Thoracic aorta (tissue), 2 donors: ENCODE data around the gene TLR8. TPM values are rescaled to one million over a fixed set of nuclear protein-coding genes. Genes with fewer than 3 reads are reported as not detected.

ENCODE experiments used
- ATAC-seq: fragments of 150-250 bp; one replicate; pipeline ENCODE4 v1.8.0; 2017; ENCODE audit warnings: low read depth; ENCODE audit not compliant: insufficient number of reproducible peaks, low FRiP score
- DNase-seq: peaks from one replicate; pipeline ENCODE4 v3.0.0-alpha.2; 2020; ENCODE audit warnings: low spot score
- H3K27ac ChIP-seq, 2 donors: fragments of 200-600 bp; sonication (generic); 1 replicate in 1 of 2; 2 replicates in 1 of 2; pipeline ENCODE4 v1.5.1; 2016; ENCODE audit warnings: mild to moderate bottlenecking in 2 of 2, moderate library complexity in 2 of 2
- H3K27me3 ChIP-seq: fragments of 200-600 bp; sonication (generic); replicated peaks from 2 replicates; pipeline ENCODE4 v1.6.0; 2016; ENCODE audit warnings: mild to moderate bottlenecking; ENCODE audit not compliant: insufficient read depth
- H3K36me3 ChIP-seq: fragments of 200-600 bp; sonication (generic); one replicate; pipeline ENCODE4 v1.5.1; 2016
- H3K4me1 ChIP-seq, 2 donors: fragments of 200-600 bp; sonication (generic); 1 replicate in 1 of 2; 2 replicates in 1 of 2; pipeline versions ENCODE4 v1.5.1 to v1.6.0; 2016; ENCODE audit warnings: low read depth in 2 of 2, mild to moderate bottlenecking in 1 of 2; ENCODE audit not compliant: control insufficient read depth in 1 of 2
- H3K4me3 ChIP-seq: fragments of 200-600 bp; sonication (generic); 2 replicates; pipeline ENCODE4 v1.5.1; 2016; ENCODE audit warnings: mild to moderate bottlenecking
- H3K9me3 ChIP-seq: fragments of 200-600 bp; sonication (generic); 2 replicates; pipeline ENCODE4 v1.5.1; 2016
- total RNA-seq, 2 donors: library from RNA; depleted of rRNA; stranded (reverse); fragments of >200 nt; gene quantifications; one replicate each; pipeline versions ENCODE4 v1.1.0 to v1.2.3, GENCODE V29; 2016
- TF ChIP-seq, protein P1 (sequence below): fragments of 200-600 bp; sonication (generic); IDR thresholded peaks from one replicate; pipeline ENCODE4 v1.5.1; 2019; ENCODE audit warnings: antibody characterized with exemption

Gene TLR8
- total RNA-seq, 2 donors from 2014 or later: 3.4 to 6.1 TPM

DNA sequence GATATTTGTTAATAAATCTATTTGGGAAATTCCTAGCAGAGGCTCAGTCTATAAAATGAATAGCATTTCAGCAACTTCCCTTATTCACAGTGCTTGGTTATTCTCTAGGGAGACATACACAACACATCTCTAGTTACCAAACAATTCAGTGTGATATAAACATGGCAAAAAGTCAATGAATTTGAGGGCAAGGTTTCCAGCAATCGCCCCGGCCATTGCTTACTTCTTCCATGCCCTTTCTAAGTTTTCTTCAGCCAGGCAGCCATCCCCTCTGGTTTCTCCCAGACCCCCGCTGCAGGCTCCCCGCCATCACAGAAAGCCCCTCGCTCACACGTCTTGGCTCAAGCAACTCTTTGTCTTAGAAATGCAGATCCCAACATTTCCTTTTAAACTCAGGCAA is 35.2 kb upstream of the TLR8 start:
- no peak overlapping the region for H3K4me3 ChIP-seq
- H3K9me3 ChIP-seq: no peaks in the 10 kb centered on the region
- no peak for ATAC-seq
- DNase-seq: no peak
- H3K27ac ChIP-seq: no peak overlapping the region
- TF ChIP-seq, protein P1, sequence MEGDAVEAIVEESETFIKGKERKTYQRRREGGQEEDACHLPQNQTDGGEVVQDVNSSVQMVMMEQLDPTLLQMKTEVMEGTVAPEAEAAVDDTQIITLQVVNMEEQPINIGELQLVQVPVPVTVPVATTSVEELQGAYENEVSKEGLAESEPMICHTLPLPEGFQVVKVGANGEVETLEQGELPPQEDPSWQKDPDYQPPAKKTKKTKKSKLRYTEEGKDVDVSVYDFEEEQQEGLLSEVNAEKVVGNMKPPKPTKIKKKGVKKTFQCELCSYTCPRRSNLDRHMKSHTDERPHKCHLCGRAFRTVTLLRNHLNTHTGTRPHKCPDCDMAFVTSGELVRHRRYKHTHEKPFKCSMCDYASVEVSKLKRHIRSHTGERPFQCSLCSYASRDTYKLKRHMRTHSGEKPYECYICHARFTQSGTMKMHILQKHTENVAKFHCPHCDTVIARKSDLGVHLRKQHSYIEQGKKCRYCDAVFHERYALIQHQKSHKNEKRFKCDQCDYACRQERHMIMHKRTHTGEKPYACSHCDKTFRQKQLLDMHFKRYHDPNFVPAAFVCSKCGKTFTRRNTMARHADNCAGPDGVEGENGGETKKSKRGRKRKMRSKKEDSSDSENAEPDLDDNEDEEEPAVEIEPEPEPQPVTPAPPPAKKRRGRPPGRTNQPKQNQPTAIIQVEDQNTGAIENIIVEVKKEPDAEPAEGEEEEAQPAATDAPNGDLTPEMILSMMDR: no peak
- no peaks in the 10 kb centered on the region for H3K4me1 ChIP-seq
- no peaks in the 10 kb centered on the region for H3K27me3 ChIP-seq
- H3K36me3 ChIP-seq: no peaks in the 10 kb centered on the region

DNA sequence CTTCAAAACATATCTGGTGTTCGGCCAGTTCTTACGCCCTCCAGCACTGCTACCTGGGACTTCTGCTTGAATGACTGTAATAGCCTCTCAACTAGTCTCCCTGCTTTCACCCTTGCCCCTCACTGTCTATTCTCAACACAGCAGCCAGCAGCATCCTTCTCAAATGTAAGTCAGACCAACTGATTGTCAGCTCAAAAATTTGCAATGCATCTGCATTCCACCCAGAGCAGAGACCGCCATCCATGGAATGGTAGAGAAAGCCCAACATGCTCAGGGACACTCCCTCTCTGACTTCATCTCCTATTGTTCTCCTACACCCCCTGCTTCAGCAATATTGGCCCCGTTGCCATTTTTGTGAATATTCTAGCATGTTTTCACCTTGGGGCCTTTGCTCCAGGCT is 33.7 kb upstream of the TLR8 start:
- H3K9me3 ChIP-seq: no peaks in the 10 kb centered on the region
- H3K4me3 ChIP-seq: no peak overlapping the region
- H3K27me3 ChIP-seq: no peaks in the 10 kb centered on the region
- H3K36me3 ChIP-seq: no peaks in the 10 kb centered on the region
- DNase-seq (no peak), ATAC-seq (no peak)
- no peak overlapping the region for H3K27ac ChIP-seq
- H3K4me1 ChIP-seq: no peaks in the 10 kb centered on the region
- TF ChIP-seq, protein P1: no peak

DNA sequence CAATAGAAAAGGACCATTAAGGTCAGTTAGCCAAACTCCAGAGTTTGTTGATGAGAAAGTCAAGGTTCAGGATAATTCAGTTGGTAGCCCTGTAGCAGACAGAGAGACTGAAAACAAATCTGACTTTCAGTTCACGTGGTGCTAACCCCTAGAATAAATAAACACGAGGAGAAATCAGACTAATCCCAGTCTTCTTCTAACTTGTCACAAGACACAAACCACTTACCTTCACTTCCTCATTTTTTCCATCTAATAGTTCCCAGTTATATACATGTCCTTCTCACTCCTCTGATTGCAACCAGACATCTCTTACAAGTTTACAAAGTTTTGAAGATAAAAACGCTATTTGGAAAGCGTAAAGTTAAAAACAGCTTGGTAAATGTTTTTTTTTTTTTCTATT is 31.8 kb upstream of the TLR8 start:
- no peaks in the 10 kb centered on the region for H3K4me1 ChIP-seq
- H3K4me3 ChIP-seq: no peak overlapping the region
- H3K27me3 ChIP-seq: no peaks in the 10 kb centered on the region
- no peak overlapping the region for H3K27ac ChIP-seq
- DNase-seq (no peak), ATAC-seq (no peak)
- TF ChIP-seq, protein P1: no peak
- H3K36me3 ChIP-seq: no peaks in the 10 kb centered on the region
- no peaks in the 10 kb centered on the region for H3K9me3 ChIP-seq

DNA sequence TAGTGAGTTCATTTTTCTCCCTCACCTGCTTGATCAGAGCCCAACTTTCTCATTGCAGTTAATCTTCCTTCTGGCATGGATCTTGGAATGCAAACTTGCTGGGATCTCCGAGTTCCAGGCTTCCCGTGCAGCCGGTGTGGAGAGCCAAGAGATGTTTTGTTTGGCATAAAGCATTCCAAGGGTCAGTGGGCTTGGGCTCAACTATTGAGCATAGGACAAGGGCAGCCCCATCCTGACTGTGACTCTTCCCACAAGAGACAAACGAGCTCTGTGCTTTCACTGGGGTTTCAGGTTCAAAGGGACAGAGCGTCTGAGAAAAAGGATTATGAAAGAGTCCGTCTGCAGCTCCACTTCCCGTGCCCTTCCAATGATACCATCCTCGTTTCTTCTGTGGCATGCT is 29.0 kb upstream of the TLR8 start:
- Histone ChIP-seq H3K27ac (no peak overlapping the region), H3K27me3 (no peaks in the 10 kb centered on the region)
- TF ChIP-seq, protein P1: no peak

DNA sequence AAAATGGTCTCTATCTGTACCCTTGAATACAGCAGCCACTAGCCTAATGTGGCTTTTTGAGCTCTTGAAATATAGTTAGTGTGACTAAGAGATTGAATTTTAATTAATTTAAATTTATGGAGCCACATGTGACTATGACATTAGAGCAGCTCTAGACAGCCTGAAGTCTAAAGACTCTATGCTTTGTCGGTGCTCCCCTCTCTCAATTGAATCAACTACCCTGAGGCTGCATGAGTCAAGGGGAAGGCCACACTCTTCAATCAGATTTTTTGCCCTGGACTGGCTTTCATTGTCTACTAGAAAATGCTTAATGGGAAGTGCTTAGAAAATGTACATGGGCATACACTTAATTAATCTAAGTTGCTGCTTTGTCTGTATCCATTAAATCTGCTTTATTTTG is 27.9 kb upstream of the TLR8 start:
- DNase-seq: no peak
- H3K27ac ChIP-seq: no peak overlapping the region
- H3K4me3 ChIP-seq: no peak overlapping the region
- no peaks in the 10 kb centered on the region for H3K4me1 ChIP-seq
- TF ChIP-seq, protein P1: no peak
- no peaks in the 10 kb centered on the region for H3K36me3 ChIP-seq
- no peaks in the 10 kb centered on the region for H3K27me3 ChIP-seq
- no peaks in the 10 kb centered on the region for H3K9me3 ChIP-seq
- no peak for ATAC-seq

More for the DNA sequence above, 29.0 kb upstream of the TLR8 start:
- no peaks in the 10 kb centered on the region for H3K9me3 ChIP-seq
- H3K4me3 ChIP-seq: no peak overlapping the region
- ATAC-seq: no peak
- no peaks in the 10 kb centered on the region for H3K4me1 ChIP-seq
- no peaks in the 10 kb centered on the region for H3K36me3 ChIP-seq
- DNase-seq: no peak
